ENCODE measurements around the gene SLC5A2. TPM values are rescaled to one million over a fixed set of nuclear protein-coding genes. Genes with fewer than 3 reads are reported as not detected.

The SLC5A2 gene
- total and polyA plus RNA-seq, 2 of the 13 experiments (the other 11 are each of a cell fraction or from before 2014, with no cell fraction given) = 0.24 to 0.97 TPM

GRCh38 chr16:31458844-31459686 lies 23.9 kb upstream of the SLC5A2 start, which contains the start of gene ARMC5 (continued):
- TF ChIP-seq ZNF318 (CRISPR knock-in tag; IDR thresholded peaks at IDR 0.05) (peak; percentile 84; the same call in 1 of the 2 replicates), ARID5B (CRISPR knock-in tag; IDR thresholded peaks at IDR 0.05) (no peak), CCDC6 (CRISPR knock-in tag; IDR thresholded peaks at IDR 0.05) (peak; percentile 89), ATM (IDR thresholded peaks at IDR 0.05; ENCODE audit: borderline replicate concordance) (no peak), ARHGAP35 (CRISPR knock-in tag; IDR thresholded peaks at IDR 0.05; ENCODE audit: borderline replicate concordance) (peak; percentile 84), RAD21 (CRISPR knock-in tag; IDR thresholded peaks at IDR 0.05) (peak; percentile 63), ZNF781 (CRISPR knock-in tag; IDR thresholded peaks at IDR 0.05; ENCODE audit: borderline replicate concordance, not compliant biosample characterization) (peak; percentile 48), KDM5B (CRISPR knock-in tag; IDR thresholded peaks at IDR 0.05; ENCODE audit: borderline replicate concordance) (peak; percentile 86), GTF2F1 (IDR thresholded peaks at IDR 0.05; ENCODE audit: low read length) (no peak), NR2F2 (IDR thresholded peaks at IDR 0.05; ENCODE audit: borderline replicate concordance, low read depth) (no peak), MBD4 (IDR thresholded peaks at IDR 0.05; ENCODE audit: borderline replicate concordance, low read length) (no peak), TFE3 (CRISPR knock-in tag; IDR thresholded peaks at IDR 0.05) (peak; percentile 19; the same call in 1 of the 2 replicates), NONO (IDR thresholded peaks at IDR 0.05) (no peak), NONO (CRISPR knock-in tag; conservative IDR thresholded peaks at IDR 0.05) (peak; percentile 83), HIVEP1 (CRISPR knock-in tag; IDR thresholded peaks at IDR 0.05) (peak; percentile 95)
